Measurements from ENCODE around the gene SH3PXD2B.

- TF ChIP-seq EZH2 (IDR thresholded peaks at IDR 0.05; ENCODE audit: borderline replicate concordance, insufficient read depth, low read depth, low read length, poor library complexity, severe bottlenecking) (no peak), CTCF (IDR thresholded peaks at IDR 0.05) (no peak)
Observed at GRCh38 chr5:172377856-172378255, 76.5 kb downstream of the SH3PXD2B start.

Measured in B cell (primary cell).